WTC11 (cell line): ENCODE data around the gene KIT. TPM values are rescaled to one million over a fixed set of nuclear protein-coding genes. Genes with fewer than 3 reads are reported as not detected.

Experiments
- ATAC-seq: fragments of 200-7000 bp; cut with Tn5 transposase; 2 replicates; pipeline ENCODE4 v1.10.0; 2021; ENCODE audit warnings: mild to moderate bottlenecking, moderate library complexity
- CTCF ChIA-PET: fragments of 300-600 bp; sonication (Branson Sonifier 250); formaldehyde crosslinking; loops from one replicate; lab custom pipeline; 2021; ENCODE audit warnings: antibody characterized with exemption; lab: Charles Lee
- POLR2A ChIA-PET: fragments of 350-600 bp; sonication (Branson Sonifier 250); formaldehyde crosslinking; loops from one replicate; lab custom pipeline; 2021; ENCODE audit warnings: antibody characterized with exemption; lab: Charles Lee
- DNase-seq: peaks from one replicate; pipeline ENCODE4 v3.0.0; 2021; ENCODE audit warnings: low spot score
- H3K27ac Mint-ChIP-seq: 2 replicates; pipeline ENCODE4 v1.8.0; 2021; ENCODE audit warnings: mixed read lengths
- H3K27me3 Mint-ChIP-seq: 2 replicates; pipeline ENCODE4 v1.8.0; 2021; ENCODE audit warnings: low read depth, mild to moderate bottlenecking, moderate library complexity, mixed read lengths
- H3K36me3 Mint-ChIP-seq: 2 replicates; pipeline ENCODE4 v1.8.0; 2021; ENCODE audit warnings: mixed read lengths
- H3K4me1 Mint-ChIP-seq: 2 replicates; pipeline ENCODE4 v1.8.0; 2022; ENCODE audit warnings: mixed read lengths
- H3K4me3 Mint-ChIP-seq: 2 replicates; pipeline ENCODE4 v1.8.0; 2021; ENCODE audit warnings: mild to moderate bottlenecking, moderate library complexity, mixed read lengths
- H3K9me3 Mint-ChIP-seq: 2 replicates; pipeline ENCODE4 v1.8.0; 2021; ENCODE audit warnings: mixed read lengths
- CREB1 ChIP-seq: sonication (generic); formaldehyde crosslinking; IDR thresholded peaks from 2 replicates; pipeline ENCODE4 v1.8.0; 2023; ENCODE audit warnings: mild to moderate bottlenecking, missing genetic modification reagents
- FOXJ3 ChIP-seq: sonication (generic); formaldehyde crosslinking; IDR thresholded peaks from 2 replicates; pipeline ENCODE4 v1.9.0; 2021; ENCODE audit warnings: missing genetic modification reagents, mild to moderate bottlenecking, borderline replicate concordance
- JUN ChIP-seq: sonication (generic); formaldehyde crosslinking; IDR thresholded peaks from 2 replicates; pipeline ENCODE4 v1.8.0; 2023; ENCODE audit warnings: mild to moderate bottlenecking, missing genetic modification reagents
- NFE2L1 ChIP-seq: sonication (generic); formaldehyde crosslinking; IDR thresholded peaks from 2 replicates; pipeline ENCODE4 v1.8.1; 2023; ENCODE audit warnings: missing genetic modification reagents
- NFYB ChIP-seq: sonication (generic); formaldehyde crosslinking; conservative IDR thresholded peaks from 2 replicates; pipeline ENCODE4 v1.8.0; 2022; ENCODE audit warnings: low read depth, missing genetic modification reagents
- NR3C1 ChIP-seq: sonication (generic); formaldehyde crosslinking; conservative IDR thresholded peaks from 2 replicates; pipeline ENCODE4 v1.8.1; 2023; ENCODE audit warnings: low read depth, mild to moderate bottlenecking, missing genetic modification reagents
- RELA ChIP-seq: sonication (generic); formaldehyde crosslinking; IDR thresholded peaks from 2 replicates; pipeline ENCODE4 v1.8.1; 2022; ENCODE audit warnings: missing genetic modification reagents, mild to moderate bottlenecking, borderline replicate concordance
- SP1 ChIP-seq: sonication (generic); formaldehyde crosslinking; conservative IDR thresholded peaks from 2 replicates; pipeline ENCODE4 v1.8.1; 2022; ENCODE audit warnings: missing genetic modification reagents
- TEAD1 ChIP-seq: sonication (generic); formaldehyde crosslinking; IDR thresholded peaks from 2 replicates; pipeline ENCODE4 v1.8.0; 2022; ENCODE audit warnings: mild to moderate bottlenecking, missing genetic modification reagents
- ZNF232 ChIP-seq: sonication (generic); formaldehyde crosslinking; IDR thresholded peaks from 2 replicates; pipeline ENCODE4 v1.8.0; 2022; ENCODE audit warnings: mild to moderate bottlenecking, missing genetic modification reagents
- ZNF317 ChIP-seq: sonication (generic); formaldehyde crosslinking; IDR thresholded peaks from 2 replicates; pipeline ENCODE4 v1.8.1; 2023; ENCODE audit warnings: low read depth, mild to moderate bottlenecking, moderate library complexity, missing genetic modification reagents, borderline replicate concordance
- total RNA-seq: library from RNA; stranded (reverse); gene quantifications from 3 replicates; pipeline ENCODE4 v1.2.3, GENCODE V29; 2021
- TF ChIP-seq, protein P1 (sequence below): fragments of 250-450 bp; sonication (Bioruptor Pico); IDR thresholded peaks from 2 replicates; pipeline ENCODE4 v1.9.0; 2021; ENCODE audit warnings: moderate library complexity, mild to moderate bottlenecking, inconsistent platforms, borderline replicate concordance
- TF ChIP-seq, protein P2 (sequence below): sonication (generic); formaldehyde crosslinking; IDR thresholded peaks from 2 replicates; pipeline ENCODE4 v1.8.1; 2022; ENCODE audit warnings: low read depth, missing genetic modification reagents, borderline replicate concordance
- TF ChIP-seq, protein P3 (sequence below): fragments of 200-600 bp; IDR thresholded peaks from 2 replicates; pipeline ENCODE4 v1.8.0; 2022; ENCODE audit warnings: antibody characterized with exemption
- TF ChIP-seq, protein P4 (sequence below): sonication (generic); formaldehyde crosslinking; IDR thresholded peaks from 2 replicates; pipeline ENCODE4 v1.8.1; 2022; ENCODE audit warnings: low read depth, mild to moderate bottlenecking, moderate library complexity, missing genetic modification reagents, borderline replicate concordance
- TF ChIP-seq, protein P5 (sequence below): sonication (generic); formaldehyde crosslinking; IDR thresholded peaks from 2 replicates; pipeline ENCODE4 v1.8.0; 2022; ENCODE audit warnings: mild to moderate bottlenecking, missing genetic modification reagents
- TF ChIP-seq, protein P6 (sequence below): sonication (generic); formaldehyde crosslinking; conservative IDR thresholded peaks from 2 replicates; pipeline ENCODE4 v1.8.1; 2023; ENCODE audit warnings: mild to moderate bottlenecking, low read depth, missing genetic modification reagents, moderate library complexity
- TF ChIP-seq, protein P7 (sequence below): fragments of 250-450 bp; sonication (Bioruptor Pico); IDR thresholded peaks from 2 replicates; pipeline ENCODE4 v1.9.0; 2021; ENCODE audit warnings: mild to moderate bottlenecking

The KIT gene
- total RNA-seq, 1 experiment from 2014 or later: 23.3 TPM

DNA sequence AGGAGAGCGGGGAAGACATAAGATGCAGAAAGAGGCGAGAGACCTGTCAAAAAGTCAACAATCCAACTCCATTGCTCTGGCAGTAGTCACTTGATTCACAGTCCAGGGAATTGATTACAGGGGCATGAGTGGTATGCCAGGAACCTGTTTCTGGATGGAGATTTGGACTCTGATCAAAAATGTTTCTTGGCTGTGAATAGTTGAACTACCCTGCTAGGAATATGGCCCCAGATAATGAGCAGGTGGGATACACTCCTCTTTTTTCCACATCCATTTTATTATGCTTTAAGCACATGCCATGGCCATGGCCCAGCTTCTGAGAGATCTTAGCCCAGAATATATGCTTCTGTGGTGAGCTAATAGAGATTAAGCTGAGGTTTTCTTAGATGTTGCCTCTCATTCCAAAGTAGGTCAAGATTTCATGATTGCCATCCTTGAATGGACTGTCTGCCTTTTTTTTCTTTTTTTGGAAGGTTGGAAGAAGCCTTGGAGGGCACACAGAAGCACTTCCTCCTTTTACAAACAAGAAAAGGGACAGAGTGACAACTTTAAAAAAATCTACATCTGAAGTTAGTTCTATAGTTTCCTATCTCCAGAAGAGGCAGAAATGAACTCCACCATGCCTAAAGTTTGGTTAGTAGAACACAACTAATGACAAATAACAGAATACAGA is 121.9 kb downstream of the KIT start:
- Mint-ChIP-seq H3K27me3 (no peaks in the 10 kb centered on the region; the same call in 1 of the 2 replicates), H3K4me1 (no peaks in the 10 kb centered on the region), H3K4me3 (no peak overlapping the region), H3K9me3 (peaks cover 4% of the 10 kb centered on the region; the same call in 1 of the 2 replicates), H3K36me3 (no peaks in the 10 kb centered on the region), H3K27ac (no peak overlapping the region)
- TF ChIP-seq, protein P1, sequence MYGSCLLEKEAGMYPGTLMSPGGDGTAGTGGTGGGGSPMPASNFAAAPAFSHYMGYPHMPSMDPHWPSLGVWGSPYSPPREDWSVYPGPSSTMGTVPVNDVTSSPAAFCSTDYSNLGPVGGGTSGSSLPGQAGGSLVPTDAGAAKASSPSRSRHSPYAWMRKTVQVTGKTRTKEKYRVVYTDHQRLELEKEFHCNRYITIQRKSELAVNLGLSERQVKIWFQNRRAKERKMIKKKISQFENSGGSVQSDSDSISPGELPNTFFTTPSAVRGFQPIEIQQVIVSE (CRISPR knock-in tag): no peak
- TF ChIP-seq, protein P2, sequence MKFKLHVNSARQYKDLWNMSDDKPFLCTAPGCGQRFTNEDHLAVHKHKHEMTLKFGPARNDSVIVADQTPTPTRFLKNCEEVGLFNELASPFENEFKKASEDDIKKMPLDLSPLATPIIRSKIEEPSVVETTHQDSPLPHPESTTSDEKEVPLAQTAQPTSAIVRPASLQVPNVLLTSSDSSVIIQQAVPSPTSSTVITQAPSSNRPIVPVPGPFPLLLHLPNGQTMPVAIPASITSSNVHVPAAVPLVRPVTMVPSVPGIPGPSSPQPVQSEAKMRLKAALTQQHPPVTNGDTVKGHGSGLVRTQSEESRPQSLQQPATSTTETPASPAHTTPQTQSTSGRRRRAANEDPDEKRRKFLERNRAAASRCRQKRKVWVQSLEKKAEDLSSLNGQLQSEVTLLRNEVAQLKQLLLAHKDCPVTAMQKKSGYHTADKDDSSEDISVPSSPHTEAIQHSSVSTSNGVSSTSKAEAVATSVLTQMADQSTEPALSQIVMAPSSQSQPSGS (CRISPR knock-in tag): no peak
- TF ChIP-seq NR3C1 (no peak), RELA (CRISPR knock-in tag) (no peak), ZNF232 (no peak)
- TF ChIP-seq, protein P3, sequence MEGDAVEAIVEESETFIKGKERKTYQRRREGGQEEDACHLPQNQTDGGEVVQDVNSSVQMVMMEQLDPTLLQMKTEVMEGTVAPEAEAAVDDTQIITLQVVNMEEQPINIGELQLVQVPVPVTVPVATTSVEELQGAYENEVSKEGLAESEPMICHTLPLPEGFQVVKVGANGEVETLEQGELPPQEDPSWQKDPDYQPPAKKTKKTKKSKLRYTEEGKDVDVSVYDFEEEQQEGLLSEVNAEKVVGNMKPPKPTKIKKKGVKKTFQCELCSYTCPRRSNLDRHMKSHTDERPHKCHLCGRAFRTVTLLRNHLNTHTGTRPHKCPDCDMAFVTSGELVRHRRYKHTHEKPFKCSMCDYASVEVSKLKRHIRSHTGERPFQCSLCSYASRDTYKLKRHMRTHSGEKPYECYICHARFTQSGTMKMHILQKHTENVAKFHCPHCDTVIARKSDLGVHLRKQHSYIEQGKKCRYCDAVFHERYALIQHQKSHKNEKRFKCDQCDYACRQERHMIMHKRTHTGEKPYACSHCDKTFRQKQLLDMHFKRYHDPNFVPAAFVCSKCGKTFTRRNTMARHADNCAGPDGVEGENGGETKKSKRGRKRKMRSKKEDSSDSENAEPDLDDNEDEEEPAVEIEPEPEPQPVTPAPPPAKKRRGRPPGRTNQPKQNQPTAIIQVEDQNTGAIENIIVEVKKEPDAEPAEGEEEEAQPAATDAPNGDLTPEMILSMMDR: no peak
- TF ChIP-seq, protein P4, sequence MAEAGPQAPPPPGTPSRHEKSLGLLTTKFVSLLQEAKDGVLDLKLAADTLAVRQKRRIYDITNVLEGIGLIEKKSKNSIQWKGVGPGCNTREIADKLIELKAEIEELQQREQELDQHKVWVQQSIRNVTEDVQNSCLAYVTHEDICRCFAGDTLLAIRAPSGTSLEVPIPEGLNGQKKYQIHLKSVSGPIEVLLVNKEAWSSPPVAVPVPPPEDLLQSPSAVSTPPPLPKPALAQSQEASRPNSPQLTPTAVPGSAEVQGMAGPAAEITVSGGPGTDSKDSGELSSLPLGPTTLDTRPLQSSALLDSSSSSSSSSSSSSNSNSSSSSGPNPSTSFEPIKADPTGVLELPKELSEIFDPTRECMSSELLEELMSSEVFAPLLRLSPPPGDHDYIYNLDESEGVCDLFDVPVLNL (CRISPR knock-in tag): no peak
- no peak for ATAC-seq
- CTCF ChIA-PET: no interaction called here
- POLR2A ChIA-PET: no interaction called here
- DNase-seq: no peak

DNA sequence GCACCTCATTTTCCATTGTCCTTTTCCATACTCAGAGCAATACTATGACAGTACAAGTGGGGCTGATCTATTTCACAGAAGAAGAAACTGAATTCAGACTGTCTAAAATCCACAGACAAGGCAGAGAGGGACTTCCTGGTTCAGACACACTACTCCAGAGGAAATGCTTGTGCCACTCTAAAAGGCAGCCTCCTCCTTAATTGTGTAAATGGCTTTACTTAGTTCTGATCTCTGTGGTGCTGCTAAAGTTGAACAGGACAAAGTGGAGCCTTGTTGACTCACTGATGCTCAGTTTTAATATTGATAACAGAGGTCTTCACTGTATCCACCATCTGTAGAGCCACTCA is 122.4 kb downstream of the KIT start:
- H3K27me3 Mint-ChIP-seq: no peaks in the 10 kb centered on the region; the same call in 1 of the 2 replicates
- ChIA-PET CTCF (no interaction called here), POLR2A (interaction anchor here (0.6 kb wide), 1 partner anchor 470 kb away, joined by 4 read pairs; no protein-coding TSS in a partner anchor)
- no peaks in the 10 kb centered on the region for H3K36me3 Mint-ChIP-seq
- ATAC-seq: no peak
- H3K4me3 Mint-ChIP-seq: no peak overlapping the region
- TF ChIP-seq FOXJ3 (CRISPR knock-in tag): no peak
- no peak for TF ChIP-seq CREB1 (CRISPR knock-in tag)
- TF ChIP-seq, protein P5, sequence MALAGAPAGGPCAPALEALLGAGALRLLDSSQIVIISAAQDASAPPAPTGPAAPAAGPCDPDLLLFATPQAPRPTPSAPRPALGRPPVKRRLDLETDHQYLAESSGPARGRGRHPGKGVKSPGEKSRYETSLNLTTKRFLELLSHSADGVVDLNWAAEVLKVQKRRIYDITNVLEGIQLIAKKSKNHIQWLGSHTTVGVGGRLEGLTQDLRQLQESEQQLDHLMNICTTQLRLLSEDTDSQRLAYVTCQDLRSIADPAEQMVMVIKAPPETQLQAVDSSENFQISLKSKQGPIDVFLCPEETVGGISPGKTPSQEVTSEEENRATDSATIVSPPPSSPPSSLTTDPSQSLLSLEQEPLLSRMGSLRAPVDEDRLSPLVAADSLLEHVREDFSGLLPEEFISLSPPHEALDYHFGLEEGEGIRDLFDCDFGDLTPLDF: no peak
- no peak for TF ChIP-seq TEAD1
- TF ChIP-seq, protein P3: no peak
- TF ChIP-seq NR3C1: no peak
- TF ChIP-seq ZNF317 (CRISPR knock-in tag): no peak
- no peak for TF ChIP-seq JUN (CRISPR knock-in tag)
- no peak for TF ChIP-seq NFE2L1
- TF ChIP-seq SP1 (CRISPR knock-in tag): no peak
- TF ChIP-seq NFYB: no peak
- TF ChIP-seq, protein P6, sequence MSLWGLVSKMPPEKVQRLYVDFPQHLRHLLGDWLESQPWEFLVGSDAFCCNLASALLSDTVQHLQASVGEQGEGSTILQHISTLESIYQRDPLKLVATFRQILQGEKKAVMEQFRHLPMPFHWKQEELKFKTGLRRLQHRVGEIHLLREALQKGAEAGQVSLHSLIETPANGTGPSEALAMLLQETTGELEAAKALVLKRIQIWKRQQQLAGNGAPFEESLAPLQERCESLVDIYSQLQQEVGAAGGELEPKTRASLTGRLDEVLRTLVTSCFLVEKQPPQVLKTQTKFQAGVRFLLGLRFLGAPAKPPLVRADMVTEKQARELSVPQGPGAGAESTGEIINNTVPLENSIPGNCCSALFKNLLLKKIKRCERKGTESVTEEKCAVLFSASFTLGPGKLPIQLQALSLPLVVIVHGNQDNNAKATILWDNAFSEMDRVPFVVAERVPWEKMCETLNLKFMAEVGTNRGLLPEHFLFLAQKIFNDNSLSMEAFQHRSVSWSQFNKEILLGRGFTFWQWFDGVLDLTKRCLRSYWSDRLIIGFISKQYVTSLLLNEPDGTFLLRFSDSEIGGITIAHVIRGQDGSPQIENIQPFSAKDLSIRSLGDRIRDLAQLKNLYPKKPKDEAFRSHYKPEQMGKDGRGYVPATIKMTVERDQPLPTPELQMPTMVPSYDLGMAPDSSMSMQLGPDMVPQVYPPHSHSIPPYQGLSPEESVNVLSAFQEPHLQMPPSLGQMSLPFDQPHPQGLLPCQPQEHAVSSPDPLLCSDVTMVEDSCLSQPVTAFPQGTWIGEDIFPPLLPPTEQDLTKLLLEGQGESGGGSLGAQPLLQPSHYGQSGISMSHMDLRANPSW (CRISPR knock-in tag): no peak
- TF ChIP-seq, protein P7, sequence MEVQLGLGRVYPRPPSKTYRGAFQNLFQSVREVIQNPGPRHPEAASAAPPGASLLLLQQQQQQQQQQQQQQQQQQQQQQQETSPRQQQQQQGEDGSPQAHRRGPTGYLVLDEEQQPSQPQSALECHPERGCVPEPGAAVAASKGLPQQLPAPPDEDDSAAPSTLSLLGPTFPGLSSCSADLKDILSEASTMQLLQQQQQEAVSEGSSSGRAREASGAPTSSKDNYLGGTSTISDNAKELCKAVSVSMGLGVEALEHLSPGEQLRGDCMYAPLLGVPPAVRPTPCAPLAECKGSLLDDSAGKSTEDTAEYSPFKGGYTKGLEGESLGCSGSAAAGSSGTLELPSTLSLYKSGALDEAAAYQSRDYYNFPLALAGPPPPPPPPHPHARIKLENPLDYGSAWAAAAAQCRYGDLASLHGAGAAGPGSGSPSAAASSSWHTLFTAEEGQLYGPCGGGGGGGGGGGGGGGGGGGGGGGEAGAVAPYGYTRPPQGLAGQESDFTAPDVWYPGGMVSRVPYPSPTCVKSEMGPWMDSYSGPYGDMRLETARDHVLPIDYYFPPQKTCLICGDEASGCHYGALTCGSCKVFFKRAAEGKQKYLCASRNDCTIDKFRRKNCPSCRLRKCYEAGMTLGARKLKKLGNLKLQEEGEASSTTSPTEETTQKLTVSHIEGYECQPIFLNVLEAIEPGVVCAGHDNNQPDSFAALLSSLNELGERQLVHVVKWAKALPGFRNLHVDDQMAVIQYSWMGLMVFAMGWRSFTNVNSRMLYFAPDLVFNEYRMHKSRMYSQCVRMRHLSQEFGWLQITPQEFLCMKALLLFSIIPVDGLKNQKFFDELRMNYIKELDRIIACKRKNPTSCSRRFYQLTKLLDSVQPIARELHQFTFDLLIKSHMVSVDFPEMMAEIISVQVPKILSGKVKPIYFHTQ (CRISPR knock-in tag): no peak
- no peaks in the 10 kb centered on the region for H3K9me3 Mint-ChIP-seq
- H3K27ac Mint-ChIP-seq: no peak overlapping the region
- DNase-seq: no peak
- no peaks in the 10 kb centered on the region for H3K4me1 Mint-ChIP-seq
